ENCODE measurements around the gene BICRA. TPM values are rescaled to one million over a fixed set of nuclear protein-coding genes. Genes with fewer than 3 reads are reported as not detected.

The BICRA gene
- total and polyA plus RNA-seq, 9 of the 15 experiments (the other 6 are each of a cell fraction or from before 2014, with no cell fraction given) = 0.01 to 8.8 (median 1.2) TPM

GRCh38 chr19:47707135-47707925 lies 98.4 kb downstream of the BICRA start (continued):
- TF ChIP-seq, protein P1, sequence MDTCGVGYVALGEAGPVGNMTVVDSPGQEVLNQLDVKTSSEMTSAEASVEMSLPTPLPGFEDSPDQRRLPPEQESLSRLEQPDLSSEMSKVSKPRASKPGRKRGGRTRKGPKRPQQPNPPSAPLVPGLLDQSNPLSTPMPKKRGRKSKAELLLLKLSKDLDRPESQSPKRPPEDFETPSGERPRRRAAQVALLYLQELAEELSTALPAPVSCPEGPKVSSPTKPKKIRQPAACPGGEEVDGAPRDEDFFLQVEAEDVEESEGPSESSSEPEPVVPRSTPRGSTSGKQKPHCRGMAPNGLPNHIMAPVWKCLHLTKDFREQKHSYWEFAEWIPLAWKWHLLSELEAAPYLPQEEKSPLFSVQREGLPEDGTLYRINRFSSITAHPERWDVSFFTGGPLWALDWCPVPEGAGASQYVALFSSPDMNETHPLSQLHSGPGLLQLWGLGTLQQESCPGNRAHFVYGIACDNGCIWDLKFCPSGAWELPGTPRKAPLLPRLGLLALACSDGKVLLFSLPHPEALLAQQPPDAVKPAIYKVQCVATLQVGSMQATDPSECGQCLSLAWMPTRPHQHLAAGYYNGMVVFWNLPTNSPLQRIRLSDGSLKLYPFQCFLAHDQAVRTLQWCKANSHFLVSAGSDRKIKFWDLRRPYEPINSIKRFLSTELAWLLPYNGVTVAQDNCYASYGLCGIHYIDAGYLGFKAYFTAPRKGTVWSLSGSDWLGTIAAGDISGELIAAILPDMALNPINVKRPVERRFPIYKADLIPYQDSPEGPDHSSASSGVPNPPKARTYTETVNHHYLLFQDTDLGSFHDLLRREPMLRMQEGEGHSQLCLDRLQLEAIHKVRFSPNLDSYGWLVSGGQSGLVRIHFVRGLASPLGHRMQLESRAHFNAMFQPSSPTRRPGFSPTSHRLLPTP (IDR thresholded peaks at IDR 0.05; ENCODE audit: borderline replicate concordance, extremely low read depth, insufficient read length) = no peak
- no peak for TF ChIP-seq LCOR (CRISPR knock-in tag; IDR thresholded peaks at IDR 0.05)
- no peak for TF ChIP-seq HNRNPL (IDR thresholded peaks at IDR 0.05; ENCODE audit: low read depth, low read length)
- TF ChIP-seq, protein P2, sequence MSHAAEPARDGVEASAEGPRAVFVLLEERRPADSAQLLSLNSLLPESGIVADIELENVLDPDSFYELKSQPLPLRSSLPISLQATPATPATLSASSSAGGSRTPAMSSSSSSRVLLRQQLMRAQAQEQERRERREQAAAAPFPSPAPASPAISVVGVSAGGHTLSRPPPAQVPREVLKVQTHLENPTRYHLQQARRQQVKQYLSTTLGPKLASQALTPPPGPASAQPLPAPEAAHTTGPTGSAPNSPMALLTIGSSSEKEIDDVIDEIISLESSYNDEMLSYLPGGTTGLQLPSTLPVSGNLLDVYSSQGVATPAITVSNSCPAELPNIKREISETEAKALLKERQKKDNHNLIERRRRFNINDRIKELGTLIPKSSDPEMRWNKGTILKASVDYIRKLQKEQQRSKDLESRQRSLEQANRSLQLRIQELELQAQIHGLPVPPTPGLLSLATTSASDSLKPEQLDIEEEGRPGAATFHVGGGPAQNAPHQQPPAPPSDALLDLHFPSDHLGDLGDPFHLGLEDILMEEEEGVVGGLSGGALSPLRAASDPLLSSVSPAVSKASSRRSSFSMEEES (CRISPR knock-in tag; IDR thresholded peaks at IDR 0.05) = no peak
- no peak for TF ChIP-seq ZSCAN32 (CRISPR knock-in tag; IDR thresholded peaks at IDR 0.05)
- no peak for TF ChIP-seq DNMT1 (IDR thresholded peaks at IDR 0.05)
- no peak for TF ChIP-seq EP300 (IDR thresholded peaks at IDR 0.05; ENCODE audit: low read length)
- TF ChIP-seq, protein P3, sequence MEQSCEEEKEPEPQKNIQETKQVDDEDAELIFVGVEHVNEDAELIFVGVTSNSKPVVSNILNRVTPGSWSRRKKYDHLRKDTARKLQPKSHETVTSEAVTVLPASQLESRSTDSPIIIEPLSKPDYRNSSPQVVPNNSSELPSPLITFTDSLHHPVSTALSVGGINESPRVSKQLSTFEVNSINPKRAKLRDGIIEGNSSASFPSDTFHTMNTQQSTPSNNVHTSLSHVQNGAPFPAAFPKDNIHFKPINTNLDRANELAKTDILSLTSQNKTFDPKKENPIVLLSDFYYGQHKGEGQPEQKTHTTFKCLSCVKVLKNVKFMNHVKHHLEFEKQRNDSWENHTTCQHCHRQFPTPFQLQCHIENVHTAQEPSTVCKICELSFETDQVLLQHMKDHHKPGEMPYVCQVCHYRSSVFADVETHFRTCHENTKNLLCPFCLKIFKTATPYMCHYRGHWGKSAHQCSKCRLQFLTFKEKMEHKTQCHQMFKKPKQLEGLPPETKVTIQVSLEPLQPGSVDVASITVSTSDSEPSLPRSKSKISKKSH (CRISPR knock-in tag; IDR thresholded peaks at IDR 0.05) = no peak
- TF ChIP-seq, protein P4, sequence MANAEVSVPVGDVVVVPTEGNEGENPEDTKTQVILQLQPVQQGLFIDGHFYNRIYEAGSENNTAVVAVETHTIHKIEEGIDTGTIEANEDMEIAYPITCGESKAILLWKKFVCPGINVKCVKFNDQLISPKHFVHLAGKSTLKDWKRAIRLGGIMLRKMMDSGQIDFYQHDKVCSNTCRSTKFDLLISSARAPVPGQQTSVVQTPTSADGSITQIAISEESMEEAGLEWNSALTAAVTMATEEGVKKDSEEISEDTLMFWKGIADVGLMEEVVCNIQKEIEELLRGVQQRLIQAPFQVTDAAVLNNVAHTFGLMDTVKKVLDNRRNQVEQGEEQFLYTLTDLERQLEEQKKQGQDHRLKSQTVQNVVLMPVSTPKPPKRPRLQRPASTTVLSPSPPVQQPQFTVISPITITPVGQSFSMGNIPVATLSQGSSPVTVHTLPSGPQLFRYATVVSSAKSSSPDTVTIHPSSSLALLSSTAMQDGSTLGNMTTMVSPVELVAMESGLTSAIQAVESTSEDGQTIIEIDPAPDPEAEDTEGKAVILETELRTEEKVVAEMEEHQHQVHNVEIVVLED (CRISPR knock-in tag; IDR thresholded peaks at IDR 0.05) = no peak
- TF ChIP-seq, protein P5, sequence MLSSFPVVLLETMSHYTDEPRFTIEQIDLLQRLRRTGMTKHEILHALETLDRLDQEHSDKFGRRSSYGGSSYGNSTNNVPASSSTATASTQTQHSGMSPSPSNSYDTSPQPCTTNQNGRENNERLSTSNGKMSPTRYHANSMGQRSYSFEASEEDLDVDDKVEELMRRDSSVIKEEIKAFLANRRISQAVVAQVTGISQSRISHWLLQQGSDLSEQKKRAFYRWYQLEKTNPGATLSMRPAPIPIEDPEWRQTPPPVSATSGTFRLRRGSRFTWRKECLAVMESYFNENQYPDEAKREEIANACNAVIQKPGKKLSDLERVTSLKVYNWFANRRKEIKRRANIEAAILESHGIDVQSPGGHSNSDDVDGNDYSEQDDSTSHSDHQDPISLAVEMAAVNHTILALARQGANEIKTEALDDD (IDR thresholded peaks at IDR 0.05) = no peak
- TF ChIP-seq, protein P6, sequence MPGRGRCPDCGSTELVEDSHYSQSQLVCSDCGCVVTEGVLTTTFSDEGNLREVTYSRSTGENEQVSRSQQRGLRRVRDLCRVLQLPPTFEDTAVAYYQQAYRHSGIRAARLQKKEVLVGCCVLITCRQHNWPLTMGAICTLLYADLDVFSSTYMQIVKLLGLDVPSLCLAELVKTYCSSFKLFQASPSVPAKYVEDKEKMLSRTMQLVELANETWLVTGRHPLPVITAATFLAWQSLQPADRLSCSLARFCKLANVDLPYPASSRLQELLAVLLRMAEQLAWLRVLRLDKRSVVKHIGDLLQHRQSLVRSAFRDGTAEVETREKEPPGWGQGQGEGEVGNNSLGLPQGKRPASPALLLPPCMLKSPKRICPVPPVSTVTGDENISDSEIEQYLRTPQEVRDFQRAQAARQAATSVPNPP (IDR thresholded peaks at IDR 0.05; ENCODE audit: borderline replicate concordance, insufficient read depth, insufficient read length) = no peak
- TF ChIP-seq ZNF57 (CRISPR knock-in tag; IDR thresholded peaks at IDR 0.05) = no peak
- no peak for TF ChIP-seq SRSF9 (IDR thresholded peaks at IDR 0.05; ENCODE audit: borderline replicate concordance, low read depth, low read length)
- no peak for TF ChIP-seq MEF2A (IDR thresholded peaks at IDR 0.05; ENCODE audit: control insufficient read depth, low read depth, low read length)
- TF ChIP-seq RCOR1 (IDR thresholded peaks at IDR 0.05; ENCODE audit: borderline replicate concordance in 1 of 2, low read depth in 2 of 2, low read length in 2 of 2) = peak in 1 of 2 experiments; percentile 71; a peak in 3 of 4 replicates
- no peak for TF ChIP-seq POLR2H (tag; IDR thresholded peaks at IDR 0.05; ENCODE audit: low read depth)
- TF ChIP-seq ZNF124 (CRISPR knock-in tag; IDR thresholded peaks at IDR 0.05) = no peak

Data from K562 (cell line).